Testis (tissue), 2 donors: ENCODE results near the gene SREK1IP1.

Experiments used
- CTCF ChIP-seq, 3 experiments: fragments of 450-650 bp in 2 of 3; fragments of 200-600 bp in 1 of 3; sonication (generic) in 1 of 3; IDR thresholded peaks; one replicate each; pipeline ENCODE4 v1.5.1; 2016 to 2019; ENCODE audit warnings: antibody characterized with exemption in 3 of 3, mild to moderate bottlenecking in 2 of 3, moderate library complexity in 1 of 3
- POLR2A ChIP-seq: fragments of 450-650 bp; IDR thresholded peaks from one replicate; pipeline ENCODE4 v1.6.1; 2017; ENCODE audit warnings: antibody characterized with exemption, mild to moderate bottlenecking, moderate library complexity

GRCh38 chr5:64765804-64766504 lies 2.5 kb downstream of the SREK1IP1 start:
- TF ChIP-seq CTCF (IDR thresholded peaks at IDR 0.05) (no peak), POLR2A (no peak)
